HG02588 (cell line): ENCODE data around the gene LRRC15.

ENCODE experiments used
- ATAC-seq: cut with Tn5 transposase; IDR thresholded peaks from one replicate; pipeline ENCODE4 v1.9.1; 2021; ENCODE audit warnings: mild to moderate bottlenecking, moderate library complexity; ENCODE audit not compliant: unreplicated experiment

The LRRC15 gene

DNA sequence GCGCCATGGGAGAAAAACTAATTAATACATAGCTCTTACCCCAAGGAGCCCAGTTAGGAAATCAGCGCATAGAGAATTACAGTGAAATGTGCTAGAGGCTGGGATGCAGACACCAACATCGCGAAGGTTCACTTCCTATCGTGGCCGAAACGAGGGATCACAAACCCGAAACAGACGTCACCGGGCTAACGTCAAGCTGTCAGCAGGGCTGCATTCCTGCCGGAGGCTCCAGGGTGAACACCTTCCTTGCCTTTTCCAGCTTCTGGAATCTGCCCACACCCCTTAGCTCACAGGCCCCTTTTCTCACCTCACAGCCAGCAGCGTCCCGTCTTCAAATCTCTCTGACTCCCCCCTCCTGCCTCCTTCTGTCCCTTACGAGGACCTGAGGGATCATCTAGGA lies 16.5 kb upstream of the LRRC15 start:
- no peak for ATAC-seq

DNA sequence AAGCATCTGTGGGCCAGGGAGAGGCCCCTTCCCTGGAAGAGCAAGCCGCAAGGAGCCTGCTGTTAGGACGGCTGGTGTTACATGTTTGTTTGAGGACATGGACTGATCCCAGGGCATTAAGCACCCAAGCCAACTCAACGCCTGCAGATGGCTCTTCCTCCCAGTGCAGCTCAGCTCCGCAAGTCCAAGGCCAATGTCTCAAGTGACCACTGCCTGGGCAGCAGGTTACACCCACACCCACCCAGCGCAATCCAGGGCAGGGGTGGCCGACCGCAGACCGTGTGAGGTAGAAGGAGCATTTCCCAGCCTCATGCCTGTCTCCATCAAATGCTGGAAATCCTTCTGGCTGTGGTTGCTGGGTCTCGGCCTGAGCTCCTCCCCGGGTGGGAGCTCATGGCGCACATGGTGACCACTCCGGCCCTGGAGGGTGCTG lies 15.0 kb upstream of the LRRC15 start:
- ATAC-seq, result no peak

DNA sequence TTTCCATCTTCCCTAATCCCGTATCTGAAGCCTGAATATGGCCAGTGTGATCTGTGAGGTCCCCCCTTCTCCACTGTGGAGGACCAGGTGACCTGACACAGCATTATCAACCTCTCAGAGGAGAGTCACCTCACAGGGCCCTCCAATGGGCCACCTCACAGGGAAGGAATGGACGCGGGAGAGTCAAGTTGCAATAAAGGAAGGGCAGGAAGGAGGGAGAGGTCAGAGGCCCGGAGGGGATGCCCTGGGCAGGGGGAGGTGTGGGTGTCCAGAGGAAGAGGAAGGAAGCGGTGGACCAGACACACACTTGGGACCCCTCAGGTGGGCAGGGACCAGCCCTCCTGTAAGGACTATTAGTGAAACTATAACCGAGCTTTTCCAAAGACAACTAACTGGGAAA lies 14.6 kb upstream of the LRRC15 start:
- ATAC-seq, result no peak

DNA sequence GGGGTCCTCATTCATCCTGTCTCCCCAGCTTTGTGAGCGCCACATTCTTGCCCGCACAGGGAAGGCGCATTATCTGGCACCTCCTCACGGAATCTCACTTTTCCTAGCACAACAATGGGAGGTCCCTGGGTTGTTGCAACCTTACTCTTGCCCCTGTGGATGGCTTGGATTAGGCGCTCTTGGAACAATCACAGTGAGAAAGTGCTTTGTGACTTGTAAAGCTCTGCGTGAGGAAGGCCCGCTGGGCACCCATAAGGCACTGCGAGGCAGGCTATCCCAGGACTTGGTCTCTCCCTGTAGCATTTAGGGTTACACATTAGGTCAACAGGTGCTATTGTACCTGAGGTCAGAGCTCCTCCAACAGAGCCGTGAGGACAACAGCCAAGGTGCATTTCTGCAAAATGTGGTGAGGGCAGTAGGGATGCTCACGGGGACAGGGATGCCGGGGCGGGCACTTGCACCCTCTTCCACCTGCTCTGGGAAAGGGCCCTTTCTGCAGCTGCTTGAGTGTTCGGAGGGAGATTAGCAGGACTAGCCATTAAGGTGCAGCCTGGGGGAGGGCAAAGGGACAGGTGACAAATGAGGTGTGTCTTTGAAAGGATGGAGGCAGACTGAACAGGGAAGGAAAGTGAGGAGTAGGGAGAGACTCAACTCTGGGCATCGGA lies 13.9 kb upstream of the LRRC15 start:
- no peak for ATAC-seq

DNA sequence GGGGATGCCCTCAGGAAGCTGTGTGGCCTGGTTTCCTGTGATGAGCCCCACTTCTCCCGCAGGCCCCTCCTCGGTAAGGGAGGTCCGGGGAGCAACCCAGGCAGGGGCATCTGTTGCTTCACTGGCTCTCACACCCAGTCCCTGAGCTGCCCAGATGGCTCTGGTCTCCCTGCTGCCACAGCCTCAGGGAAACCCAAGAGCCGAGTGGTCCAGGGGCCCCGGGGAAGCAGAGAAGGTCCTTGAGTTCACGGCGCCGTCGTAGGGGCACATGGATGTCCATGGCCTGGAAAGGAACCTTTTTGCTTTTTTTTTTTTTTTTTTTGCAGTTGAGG lies 13.3 kb upstream of the LRRC15 start:
- ATAC-seq, result no peak

DNA sequence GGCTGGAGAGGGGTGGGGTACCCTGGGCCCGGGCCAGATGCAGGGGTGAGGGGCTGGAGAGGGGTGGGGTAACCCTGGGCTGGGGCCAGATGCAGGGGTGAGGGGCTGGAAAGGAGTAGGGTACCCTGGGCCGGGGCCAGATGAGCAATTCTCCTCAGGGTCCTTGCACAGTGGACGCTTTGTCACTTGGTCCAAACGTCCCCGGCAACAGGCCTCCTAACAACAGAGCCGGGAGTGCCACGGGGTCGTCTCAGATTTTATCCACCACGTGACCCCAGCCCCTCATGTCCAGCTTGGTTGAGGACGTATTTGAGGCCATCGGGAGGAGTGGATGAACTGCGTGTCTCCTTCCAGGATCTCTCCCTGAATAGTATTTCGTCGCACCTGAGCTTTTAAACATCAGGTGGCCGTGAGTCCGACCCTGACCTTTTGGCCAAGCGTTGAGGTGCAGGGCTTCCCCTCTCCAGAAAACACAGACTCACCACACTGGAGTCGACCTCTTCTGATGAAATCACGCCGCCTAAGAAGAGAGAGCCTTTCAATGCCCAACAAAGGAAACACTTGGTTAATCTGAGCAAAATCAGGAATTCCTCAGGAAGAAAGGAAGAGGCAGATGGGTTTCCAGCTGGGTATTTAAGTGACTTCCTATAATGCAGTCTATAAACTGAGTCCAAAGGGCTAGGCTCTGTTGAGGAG lies 12.8 kb upstream of the LRRC15 start:
- no peak for ATAC-seq

DNA sequence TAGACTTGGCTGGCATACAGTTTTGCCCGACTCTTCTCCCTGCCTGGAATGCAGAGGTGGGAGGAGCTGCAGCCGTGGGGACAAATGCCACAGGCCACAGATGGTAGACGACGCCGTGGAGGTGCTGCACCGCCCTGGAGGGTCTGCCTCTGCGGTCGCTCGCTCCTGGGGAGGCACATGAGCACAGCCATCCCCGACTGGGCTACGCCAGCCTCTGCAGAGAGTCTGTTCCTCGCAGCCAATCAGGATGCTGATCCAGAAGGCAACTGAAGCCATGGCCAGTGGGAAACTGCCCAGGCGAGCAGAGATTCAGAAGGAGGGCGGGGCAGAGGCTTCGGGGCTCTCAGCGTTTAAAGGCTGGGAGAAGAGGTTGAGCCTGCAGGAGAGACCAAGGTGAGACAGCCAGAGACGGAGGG lies 11.9 kb upstream of the LRRC15 start:
- ATAC-seq, result no peak

DNA sequence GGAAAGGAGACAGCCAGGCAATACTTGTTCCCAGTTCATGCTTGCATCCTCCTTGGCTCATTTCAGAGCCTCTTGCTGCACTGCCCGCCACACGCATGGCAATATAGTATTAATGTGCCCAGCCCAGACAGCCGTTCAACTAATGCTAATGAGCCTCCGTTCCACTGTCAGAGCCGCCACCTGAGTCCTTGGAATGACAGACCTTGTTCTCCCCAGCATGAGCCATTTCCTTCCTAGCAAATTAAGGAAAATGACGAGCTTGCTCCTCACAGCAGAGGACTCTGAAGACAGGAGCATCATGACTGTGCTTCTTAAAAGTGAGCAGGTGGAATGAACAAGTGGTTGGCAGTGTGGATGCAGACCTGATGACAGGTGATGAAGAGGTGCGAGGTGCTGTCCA lies 10.8 kb upstream of the LRRC15 start:
- no peak for ATAC-seq

DNA sequence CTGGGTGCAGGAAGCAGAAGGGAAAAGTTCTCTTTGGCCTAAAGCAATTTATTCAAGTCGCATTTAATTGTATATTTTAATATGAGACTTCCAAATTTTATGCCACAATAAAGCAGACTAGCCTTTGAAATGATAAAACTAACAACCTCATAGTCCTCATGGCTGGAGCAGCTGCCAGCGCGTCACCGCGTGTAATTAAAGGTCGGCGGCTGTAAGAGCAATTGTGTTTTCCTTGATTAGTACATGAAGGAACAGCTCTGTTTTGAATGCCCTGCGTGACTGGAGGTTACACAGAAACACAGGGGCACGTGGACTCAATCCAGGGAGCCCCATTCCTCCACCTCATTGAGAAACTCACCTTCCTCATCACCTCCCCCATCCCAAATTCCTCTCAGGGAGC lies 10.1 kb upstream of the LRRC15 start:
- no peak for ATAC-seq

DNA sequence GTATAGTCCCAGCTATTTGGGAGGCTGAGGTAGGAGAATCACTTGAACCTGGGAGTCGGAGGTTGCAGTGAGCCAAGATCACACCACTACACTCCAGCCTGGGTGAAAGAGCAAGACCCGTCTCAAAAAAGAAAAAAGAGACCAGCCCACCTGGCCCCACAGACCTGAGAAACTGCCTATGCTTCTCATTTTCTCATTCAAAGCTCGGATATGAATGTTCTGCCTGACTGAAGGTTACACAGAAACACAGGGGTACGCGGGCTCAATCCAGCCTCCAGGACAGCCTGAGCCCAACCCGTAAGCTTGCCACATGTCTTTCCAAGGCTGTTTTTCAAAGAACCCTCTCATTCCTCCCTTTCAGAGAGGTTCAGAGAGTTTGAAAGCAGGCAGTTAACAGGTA lies 9.7 kb upstream of the LRRC15 start:
- no peak for ATAC-seq

DNA sequence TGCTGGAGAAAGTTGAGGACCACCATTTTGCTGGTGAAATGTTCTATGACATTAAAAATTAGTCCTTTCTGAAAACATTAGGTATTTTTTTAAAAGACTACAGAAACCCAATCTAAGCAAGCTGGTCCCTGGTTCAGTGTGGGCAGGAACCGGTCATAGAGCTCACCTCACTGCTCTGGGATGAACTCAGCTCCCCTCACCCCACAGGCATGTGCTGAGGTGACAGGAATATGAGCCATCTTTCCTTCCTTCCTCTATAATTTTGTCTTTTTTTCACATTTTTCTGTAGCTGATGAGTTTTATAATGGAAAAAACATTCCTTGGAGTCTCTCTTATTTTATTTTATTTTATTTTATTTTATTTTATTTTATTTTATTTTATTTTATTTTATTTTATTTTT lies 8.2 kb upstream of the LRRC15 start:
- ATAC-seq, result no peak

DNA sequence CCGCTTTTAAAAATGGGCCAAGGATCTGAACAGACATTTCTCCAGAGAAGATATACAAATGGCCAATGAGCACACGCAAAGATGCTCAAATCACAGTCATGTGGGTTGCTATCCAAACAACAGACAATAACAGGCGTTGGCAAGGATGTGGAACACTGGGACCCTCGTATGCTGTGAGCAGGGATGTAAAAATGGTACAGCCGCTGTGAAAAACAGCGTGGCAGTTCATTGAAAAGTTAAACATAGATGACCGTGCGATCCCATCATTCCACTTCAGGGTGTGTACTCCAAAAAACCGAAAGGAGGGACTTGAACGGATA lies 6.7 kb upstream of the LRRC15 start:
- no peak for ATAC-seq

DNA sequence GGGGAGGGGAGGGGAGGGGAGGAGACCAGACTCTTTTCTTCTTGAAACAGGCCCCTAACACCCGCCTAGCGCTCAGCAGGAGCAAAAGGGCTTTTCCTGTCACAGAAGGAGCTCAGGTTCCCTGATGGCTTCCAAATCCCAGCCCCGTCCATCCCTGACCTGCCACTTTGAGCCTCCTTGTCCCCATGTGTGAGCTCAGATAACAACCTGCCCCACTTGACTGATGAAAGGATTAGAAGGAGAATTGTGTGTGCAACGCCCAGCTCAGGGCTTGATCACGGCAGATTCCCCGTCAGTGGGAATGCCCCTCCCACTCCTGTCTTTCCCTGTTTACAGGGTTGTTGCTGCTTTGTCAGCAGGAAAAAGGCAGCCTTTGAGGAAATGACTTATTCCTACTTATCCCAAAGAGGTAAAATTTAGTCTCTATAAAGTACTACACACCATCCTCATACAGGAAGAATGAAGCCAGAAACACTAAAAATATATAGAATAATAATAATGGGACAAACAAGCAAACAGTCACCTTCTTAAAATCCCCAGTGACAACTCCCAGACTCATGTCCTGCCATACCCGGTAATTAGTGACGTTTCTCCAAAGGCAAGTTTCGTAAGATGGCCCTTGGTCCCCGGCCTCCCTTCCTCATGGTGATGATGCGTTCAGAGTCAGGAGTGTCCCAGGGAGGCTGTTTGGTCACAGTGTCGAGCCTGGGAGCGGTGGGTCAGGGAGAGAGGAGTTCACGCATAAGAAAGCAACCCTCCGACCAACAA lies 6.1 kb upstream of the LRRC15 start:
- ATAC-seq, result no peak

DNA sequence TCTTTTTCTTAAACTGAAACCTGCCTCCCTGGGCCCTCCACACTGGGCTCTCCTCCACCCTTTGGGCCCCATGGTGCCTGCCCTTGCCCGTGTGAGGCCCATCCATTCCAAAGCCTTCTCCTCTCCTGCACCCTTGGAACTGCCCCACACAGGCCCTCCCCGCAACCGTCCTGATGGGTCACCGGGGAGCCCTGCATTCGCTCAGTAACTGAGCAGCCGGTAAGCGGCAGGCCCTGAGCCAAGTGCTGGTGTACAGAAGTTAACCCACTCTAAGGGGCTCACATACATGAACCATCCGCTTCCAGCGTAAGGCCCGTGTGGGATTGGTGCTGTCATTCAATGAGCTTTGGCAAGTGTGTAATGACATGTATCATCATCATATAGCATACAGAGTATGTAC lies 5.4 kb upstream of the LRRC15 start:
- ATAC-seq, result no peak

DNA sequence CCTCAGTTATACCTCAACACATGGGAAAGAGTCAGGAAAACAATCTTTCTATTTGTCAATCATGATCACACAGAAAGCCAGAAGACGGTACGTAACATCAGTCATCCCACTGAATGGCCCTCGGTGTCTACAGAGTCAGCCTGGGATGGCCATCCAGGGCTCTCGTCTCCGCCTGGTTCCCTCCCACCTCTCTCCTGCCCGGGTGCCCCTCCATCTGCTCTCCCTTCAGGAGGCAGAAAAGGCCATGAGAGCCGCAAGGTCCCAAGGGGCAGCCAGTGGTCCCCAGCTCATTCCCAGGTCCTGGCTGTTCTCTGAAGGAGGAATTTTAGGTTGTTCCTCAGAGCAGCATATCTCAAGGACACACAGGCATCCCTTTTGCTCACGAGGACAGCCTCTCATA lies 4.4 kb upstream of the LRRC15 start:
- no peak for ATAC-seq

DNA sequence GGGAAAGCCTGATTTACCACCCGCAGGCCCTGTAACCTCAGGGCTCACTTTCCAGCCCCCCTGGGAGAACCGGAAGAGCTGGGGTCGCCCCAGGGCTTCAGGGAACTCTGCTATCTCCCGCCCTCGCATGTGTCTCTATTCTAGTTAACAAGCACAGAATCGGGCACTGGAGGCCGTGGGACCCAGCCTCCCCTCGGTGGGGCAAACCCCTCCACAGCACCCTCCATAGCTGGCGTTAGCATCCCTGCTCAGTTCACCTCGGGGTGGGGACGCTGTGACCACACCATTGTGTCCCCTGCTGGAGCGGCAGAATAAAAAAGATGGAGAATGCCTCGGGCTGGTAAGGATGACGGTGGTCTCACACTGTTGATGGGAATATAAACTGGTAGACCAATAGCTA lies 3.5 kb upstream of the LRRC15 start:
- ATAC-seq, result no peak

DNA sequence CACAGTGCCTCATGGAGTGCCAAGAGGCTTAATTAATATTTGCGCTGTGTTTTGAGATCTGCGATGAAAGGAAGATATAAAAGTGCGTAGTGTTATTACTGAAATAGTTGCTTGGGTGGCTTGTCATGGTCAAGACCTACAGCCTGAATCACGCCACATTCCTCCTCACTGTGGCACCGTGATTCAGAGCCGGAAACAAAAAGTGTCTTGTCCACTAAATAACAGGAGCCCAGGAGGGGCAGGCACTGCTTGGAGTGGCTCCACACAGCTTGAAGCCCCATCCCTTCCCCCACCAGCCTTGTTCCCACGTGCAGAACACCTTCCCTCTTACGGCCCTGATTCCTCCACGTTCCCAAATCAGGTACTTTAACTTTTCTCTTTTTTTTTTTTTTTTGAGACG lies 1.2 kb upstream of the LRRC15 start:
- no peak for ATAC-seq

DNA sequence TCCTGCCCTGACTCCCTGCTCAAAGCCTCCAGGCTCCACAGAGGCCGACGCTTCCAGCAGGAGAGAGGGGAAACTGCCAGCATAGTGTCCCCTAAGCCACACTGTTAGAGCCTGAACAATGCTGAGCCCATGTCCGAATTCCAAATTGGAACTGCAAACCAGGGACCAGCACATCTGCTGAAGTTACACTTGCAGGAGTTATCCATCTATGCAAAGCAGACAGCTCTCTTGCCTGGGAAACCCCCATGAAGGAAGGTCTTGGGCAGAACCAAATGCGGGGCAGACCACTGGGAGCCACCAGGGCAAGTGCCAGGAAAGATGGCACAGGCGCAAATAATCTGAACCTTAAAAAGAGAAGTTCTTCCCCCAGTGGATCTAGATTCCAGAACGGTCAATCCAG lies 625 bp downstream of the LRRC15 start:
- no peak for ATAC-seq

DNA sequence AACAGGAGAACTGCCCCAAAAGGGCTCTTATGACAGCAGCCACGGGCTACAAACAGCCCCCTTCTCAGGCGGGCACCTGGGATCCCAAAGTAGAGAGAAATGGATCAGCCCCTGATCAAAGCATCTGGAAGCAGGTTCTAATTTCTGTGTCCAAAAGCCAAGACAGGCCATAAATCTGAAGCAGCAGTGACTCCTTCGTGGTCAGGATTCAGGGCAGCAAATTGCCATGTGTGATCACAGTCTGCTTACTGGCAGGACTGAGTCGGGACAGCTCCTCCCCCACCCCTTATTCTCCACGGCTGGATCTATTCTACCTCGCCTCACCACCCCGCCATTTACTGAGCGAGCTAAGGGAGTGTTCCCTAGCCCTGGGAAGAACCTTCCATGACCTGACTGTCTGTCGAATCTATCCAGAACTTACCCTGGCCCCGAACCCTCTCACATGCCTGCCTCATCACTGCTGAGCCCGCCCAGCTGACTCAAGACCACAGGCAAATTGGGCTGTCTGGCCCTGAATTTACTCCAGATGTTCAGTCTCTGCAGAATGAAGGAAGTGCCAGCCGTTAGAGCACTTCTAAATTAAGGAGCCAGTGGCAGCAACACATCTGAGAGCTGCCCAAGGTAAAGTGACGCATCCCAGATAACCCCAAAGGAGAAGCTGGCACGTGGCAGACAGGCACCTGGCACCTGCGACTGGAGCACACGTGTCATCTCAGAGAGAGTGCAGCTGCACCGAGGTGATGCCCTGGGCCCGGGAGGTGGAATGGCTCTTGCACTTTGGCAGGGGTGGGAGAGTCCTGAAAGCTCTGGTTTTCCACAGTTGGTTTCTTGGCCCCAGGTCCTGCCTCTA lies 1.3 kb downstream of the LRRC15 start:
- no peak for ATAC-seq

DNA sequence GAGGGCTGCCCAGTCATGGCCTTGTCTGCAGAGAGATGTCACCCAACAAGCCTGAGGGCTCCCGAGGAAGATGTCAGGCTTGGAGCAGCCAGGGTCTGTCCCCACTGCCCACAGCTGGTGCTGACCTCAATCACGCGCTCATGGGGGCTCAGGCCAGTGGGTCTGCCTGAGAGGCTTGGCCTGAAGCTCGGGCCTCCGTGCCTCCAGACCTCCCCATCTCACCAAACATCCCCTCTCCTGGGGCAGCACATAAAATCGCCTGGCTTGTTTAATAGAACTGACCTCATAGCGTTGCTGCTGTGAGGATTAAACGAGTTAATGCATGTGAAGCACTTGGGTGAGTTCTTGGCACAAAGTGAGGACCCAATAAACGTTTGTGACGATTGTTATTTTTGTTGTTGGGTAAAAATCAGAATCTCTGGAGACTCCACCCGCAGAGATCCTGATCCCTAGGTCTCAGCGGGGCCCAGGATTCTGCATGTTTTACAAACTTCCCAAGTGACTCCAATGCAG lies 3.5 kb downstream of the LRRC15 start:
- no peak for ATAC-seq

DNA sequence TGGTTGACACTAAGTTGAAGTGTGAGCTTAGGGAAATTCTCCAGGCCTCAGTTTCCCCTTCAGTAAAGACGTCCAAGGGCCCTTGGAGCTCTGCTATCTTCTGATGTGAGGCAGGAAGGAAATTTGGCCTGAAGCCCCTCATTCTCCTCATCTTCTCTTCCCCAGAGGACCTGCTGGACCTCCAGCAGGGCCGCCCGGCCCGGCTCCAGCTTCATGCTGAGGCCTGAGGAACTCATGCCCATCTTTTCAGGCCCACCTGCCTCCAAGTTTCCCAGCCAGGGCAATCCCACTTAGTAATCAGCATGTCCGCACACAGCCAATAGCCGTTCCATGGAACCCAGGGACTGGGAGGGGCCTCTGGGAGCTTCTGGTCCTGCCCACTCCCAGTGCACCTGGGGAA lies 4.0 kb downstream of the LRRC15 start:
- ATAC-seq, result no peak
